Thymus (tissue), 11 donors: ENCODE measurements around the gene LCN2. TPM values are rescaled to one million over a fixed set of nuclear protein-coding genes. Genes with fewer than 3 reads are reported as not detected.
"Not testable (repeated sequence)": the region's sequence is repeated elsewhere in the genome, so short reads cannot be mapped to it uniquely, and the experiment has no call there.

Experiments
- DNase-seq, 9 donors: peaks; one replicate each; pipeline ENCODE4 v3.0.0-alpha.2; 2013; ENCODE audit warnings: low spot score in 9 of 9, low read depth in 6 of 9, missing footprints in 1 of 9
- H3K27ac ChIP-seq, 2 donors: one replicate each; pipeline ENCODE4 v1.5.1; 2013; ENCODE audit warnings: control low read depth in 1 of 2, low read depth in 1 of 2, low read length in 1 of 2, mild to moderate bottlenecking in 1 of 2, moderate library complexity in 1 of 2
- H3K27me3 ChIP-seq, 2 donors: one replicate each; pipeline ENCODE4 v1.5.1; 2013; ENCODE audit warnings: low read length in 1 of 2; ENCODE audit not compliant: control insufficient read depth in 2 of 2, insufficient read depth in 1 of 2
- H3K36me3 ChIP-seq, 2 donors: one replicate each; pipeline ENCODE4 v1.5.1; 2013; ENCODE audit warnings: low read length in 1 of 2, mild to moderate bottlenecking in 1 of 2, moderate library complexity in 1 of 2; ENCODE audit not compliant: control insufficient read depth in 2 of 2, insufficient read depth in 2 of 2
- H3K4me1 ChIP-seq, 2 donors: one replicate each; pipeline ENCODE4 v1.5.1; 2013; ENCODE audit warnings: low read length in 2 of 2; ENCODE audit not compliant: control insufficient read depth in 2 of 2, insufficient read depth in 2 of 2
- H3K4me3 ChIP-seq, 2 donors: one replicate each; pipeline ENCODE4 v1.5.1; 2013; ENCODE audit warnings: low read length in 2 of 2, control low read depth in 1 of 2, mild to moderate bottlenecking in 1 of 2
- H3K9me3 ChIP-seq, 2 donors: one replicate each; pipeline ENCODE4 v1.5.1; 2013; ENCODE audit warnings: low read length in 1 of 2, mild to moderate bottlenecking in 1 of 2; ENCODE audit not compliant: control insufficient read depth in 2 of 2, insufficient read depth in 1 of 2
- WGBS: extraction: QIAGEN DNeasy Blood & Tissue Kit; methylation state at CpG from one replicate; pipeline ENCODE4 v1.1.7; 2013; 5-methylcytosine and 5-hydroxymethylcytosine counted together
- polyA plus RNA-seq: library from polyadenylated mRNA; stranded (reverse); fragments of 200-250 nt; gene quantifications from one replicate; pipeline ENCODE4 v1.2.3, GENCODE V29; 2013
- total RNA-seq: library from RNA; stranded (reverse); fragments of 120-200 nt; gene quantifications from one replicate; pipeline ENCODE4 v1.2.4, GENCODE V29; 2013
- donor health status: healthy.

LCN2 gene
- total and polyA plus RNA-seq, 2 donors = 3.4 to 31.9 TPM

DNA sequence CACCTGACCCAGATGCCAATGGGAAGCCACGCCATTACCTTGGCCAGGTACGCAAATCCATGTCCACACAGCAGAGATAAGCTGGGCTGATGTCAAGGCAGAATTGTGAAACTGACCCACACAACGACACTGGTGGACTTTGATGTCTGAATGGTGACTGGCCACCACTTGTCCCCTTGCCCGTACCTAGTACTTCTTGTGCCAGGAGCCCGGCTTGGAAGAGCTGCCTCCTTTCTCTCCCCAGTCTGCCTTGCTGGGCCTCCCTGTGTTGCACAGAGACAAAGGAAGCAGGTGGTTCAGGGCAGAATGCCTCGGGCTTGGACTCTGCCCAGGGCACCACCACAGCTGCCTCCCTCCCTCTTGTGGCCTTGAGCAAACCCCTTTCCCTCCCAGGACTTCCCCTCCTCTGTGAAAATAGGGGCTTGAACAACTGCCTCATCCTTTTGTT, 45.1 kb upstream of the LCN2 start:
- H3K36me3 ChIP-seq = peaks cover 61 to 83% of the 10 kb centered on the region in 2 donors
- peaks cover 47 to 80% of the 10 kb centered on the region in 2 donors for H3K4me1 ChIP-seq
- peaks cover 0 to 5% of the 10 kb centered on the region in 2 donors for H3K9me3 ChIP-seq
- 46% methylated on average over 6 of the region's 6 CpGs for WGBS
- peak overlapping the region; percentile 38 to 89 for H3K27ac ChIP-seq
- H3K27me3 ChIP-seq = no peaks in the 10 kb centered on the region
- peak overlapping the region in 1 of 2 donors; percentile 16 for H3K4me3 ChIP-seq
- peak in 1 of 9 donors; percentile 60 for DNase-seq

DNA sequence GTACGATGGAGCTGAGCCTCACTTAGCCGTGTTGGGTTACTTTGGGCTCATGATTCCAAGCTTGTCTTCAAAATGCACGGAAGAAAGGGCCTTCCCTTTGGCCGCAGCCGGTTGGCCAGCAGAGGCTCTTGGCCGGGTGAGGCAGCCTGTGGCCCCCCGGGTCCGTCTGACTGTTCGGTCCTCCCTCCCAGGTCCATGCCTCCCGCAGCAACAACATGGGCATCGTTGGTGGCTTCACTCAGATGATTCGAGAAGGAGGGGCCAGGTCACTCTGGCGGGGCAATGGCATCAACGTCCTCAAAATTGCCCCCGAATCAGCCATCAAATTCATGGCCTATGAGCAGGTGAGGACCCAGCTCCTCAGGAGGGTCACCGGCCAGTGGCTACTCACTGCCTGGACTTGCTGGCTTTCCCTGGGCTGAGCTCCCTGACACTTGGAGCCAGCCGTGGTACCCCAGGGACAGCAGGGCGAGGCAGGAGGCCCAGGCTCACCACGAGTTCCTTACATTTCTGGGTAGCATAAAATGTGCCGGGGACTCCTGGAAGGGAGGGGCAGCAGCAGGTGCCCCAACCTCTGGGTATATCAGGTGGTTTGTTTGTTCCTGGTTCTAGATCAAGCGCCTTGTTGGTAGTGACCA, 43.6 kb upstream of the LCN2 start:
- Histone ChIP-seq H3K36me3 (peaks cover 63 to 87% of the 10 kb centered on the region in 2 donors), H3K4me1 (peaks cover 34 to 67% of the 10 kb centered on the region in 2 donors), H3K9me3 (peaks cover 0 to 5% of the 10 kb centered on the region in 2 donors), H3K27ac (peak overlapping the region; percentile 7 to 26), H3K4me3 (no peak overlapping the region), H3K27me3 (no peaks in the 10 kb centered on the region)
- WGBS = 90% methylated on average over 21 of the region's 21 CpGs
- no peak for DNase-seq

DNA sequence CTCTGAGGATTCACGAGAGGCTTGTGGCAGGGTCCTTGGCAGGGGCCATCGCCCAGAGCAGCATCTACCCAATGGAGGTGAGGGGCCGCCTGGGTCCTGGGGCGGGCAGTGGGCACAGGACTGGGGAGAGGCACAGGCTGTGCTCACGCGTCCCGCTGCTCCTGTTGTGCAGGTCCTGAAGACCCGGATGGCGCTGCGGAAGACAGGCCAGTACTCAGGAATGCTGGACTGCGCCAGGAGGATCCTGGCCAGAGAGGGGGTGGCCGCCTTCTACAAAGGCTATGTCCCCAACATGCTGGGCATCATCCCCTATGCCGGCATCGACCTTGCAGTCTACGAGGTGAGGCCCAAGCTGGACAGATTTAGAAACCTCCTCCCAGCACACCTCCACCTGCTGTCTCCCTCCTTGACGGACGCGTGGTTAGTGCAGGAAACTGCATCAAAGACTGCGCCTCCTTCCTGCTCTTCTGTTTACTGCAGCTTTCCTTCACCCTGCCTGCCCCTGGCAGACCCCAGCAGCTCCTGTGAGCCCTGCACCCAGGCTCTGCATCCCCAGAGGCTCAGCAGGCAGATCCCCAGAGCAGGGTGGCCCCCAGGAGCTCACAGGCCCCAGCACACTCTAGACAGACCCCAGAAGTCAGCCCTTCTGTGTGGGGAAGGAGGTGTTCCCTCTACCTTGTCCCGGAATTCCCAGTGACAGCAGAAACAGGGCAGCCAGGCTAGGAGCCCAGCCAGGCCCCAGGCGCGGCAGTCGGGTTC, 42.9 kb upstream of the LCN2 start:
- Histone ChIP-seq H3K4me3 (no peak overlapping the region), H3K9me3 (peaks cover 0 to 5% of the 10 kb centered on the region in 2 donors), H3K36me3 (peaks cover 56 to 85% of the 10 kb centered on the region in 2 donors), H3K27ac (peak overlapping the region; percentile 26 to 75), H3K27me3 (no peaks in the 10 kb centered on the region), H3K4me1 (peaks cover 34 to 65% of the 10 kb centered on the region in 2 donors)
- DNase-seq = peak in 2 of 9 donors; percentile 47 to 63
- WGBS = 77% methylated on average over 23 of the region's 23 CpGs

DNA sequence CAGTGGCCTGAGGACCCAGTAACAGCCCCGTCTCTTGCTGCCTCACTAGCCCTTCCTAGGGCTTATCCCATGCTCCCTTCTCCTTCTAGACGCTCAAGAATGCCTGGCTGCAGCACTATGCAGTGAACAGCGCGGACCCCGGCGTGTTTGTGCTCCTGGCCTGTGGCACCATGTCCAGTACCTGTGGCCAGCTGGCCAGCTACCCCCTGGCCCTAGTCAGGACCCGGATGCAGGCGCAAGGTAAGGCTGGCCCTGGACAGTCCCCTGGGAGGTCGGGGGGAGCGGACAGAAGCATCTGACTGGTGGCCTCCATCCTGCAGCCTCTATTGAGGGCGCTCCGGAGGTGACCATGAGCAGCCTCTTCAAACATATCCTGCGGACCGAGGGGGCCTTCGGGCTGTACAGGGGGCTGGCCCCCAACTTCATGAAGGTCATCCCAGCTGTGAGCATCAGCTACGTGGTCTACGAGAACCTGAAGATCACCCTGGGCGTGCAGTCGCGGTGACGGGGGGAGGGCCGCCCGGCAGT, 42.2 kb upstream of the LCN2 start:
- H3K9me3 ChIP-seq = peaks cover 0 to 5% of the 10 kb centered on the region in 2 donors
- H3K4me1 ChIP-seq = peaks cover 32 to 61% of the 10 kb centered on the region in 2 donors
- H3K4me3 ChIP-seq = no peak overlapping the region
- peaks cover 50 to 78% of the 10 kb centered on the region in 2 donors for H3K36me3 ChIP-seq
- WGBS = 98% methylated on average over 23 of the region's 23 CpGs
- H3K27ac ChIP-seq = peak overlapping the region in 1 of 2 donors; percentile 75
- H3K27me3 ChIP-seq = no peaks in the 10 kb centered on the region
- DNase-seq = no peak

DNA sequence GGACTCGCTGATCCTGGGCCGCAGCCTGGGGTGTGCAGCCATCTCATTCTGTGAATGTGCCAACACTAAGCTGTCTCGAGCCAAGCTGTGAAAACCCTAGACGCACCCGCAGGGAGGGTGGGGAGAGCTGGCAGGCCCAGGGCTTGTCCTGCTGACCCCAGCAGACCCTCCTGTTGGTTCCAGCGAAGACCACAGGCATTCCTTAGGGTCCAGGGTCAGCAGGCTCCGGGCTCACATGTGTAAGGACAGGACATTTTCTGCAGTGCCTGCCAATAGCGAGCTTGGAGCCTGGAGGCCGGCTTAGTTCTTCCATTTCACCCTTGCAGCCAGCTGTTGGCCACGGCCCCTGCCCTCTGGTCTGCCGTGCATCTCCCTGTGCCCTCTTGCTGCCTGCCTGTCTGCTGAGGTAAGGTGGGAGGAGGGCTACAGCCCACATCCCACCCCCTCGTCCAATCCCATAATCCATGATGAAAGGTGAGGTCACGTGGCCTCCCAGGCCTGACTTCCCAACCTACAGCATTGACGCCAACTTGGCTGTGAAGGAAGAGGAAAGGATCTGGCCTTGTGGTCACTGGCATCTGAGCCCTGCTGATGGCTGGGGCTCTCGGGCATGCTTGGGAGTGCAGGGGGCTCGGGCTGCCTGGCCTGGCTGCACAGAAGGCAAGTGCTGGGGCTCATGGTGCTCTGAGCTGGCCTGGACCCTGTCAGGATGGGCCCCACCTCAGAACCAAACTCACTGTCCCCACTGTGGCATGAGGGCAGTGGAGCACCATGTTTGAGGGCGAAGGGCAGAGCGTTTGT, 41.6 kb upstream of the LCN2 start:
- H3K4me1 ChIP-seq = peaks cover 26 to 54% of the 10 kb centered on the region in 2 donors

DNA sequence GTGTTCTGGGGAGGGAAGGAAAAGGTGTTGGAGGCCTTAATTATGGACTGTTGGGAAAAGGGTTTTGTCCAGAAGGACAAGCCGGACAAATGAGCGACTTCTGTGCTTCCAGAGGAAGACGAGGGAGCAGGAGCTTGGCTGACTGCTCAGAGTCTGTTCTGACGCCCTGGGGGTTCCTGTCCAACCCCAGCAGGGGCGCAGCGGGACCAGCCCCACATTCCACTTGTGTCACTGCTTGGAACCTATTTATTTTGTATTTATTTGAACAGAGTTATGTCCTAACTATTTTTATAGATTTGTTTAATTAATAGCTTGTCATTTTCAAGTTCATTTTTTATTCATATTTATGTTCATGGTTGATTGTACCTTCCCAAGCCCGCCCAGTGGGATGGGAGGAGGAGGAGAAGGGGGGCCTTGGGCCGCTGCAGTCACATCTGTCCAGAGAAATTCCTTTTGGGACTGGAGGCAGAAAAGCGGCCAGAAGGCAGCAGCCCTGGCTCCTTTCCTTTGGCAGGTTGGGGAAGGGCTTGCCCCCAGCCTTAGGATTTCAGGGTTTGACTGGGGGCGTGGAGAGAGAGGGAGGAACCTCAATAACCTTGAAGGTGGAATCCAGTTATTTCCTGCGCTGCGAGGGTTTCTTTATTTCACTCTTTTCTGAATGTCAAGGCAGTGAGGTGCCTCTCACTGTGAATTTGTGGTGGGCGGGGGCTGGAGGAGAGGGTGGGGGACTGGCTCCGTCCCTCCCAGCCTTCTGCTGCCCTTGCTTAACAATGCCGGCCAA, 40.8 kb upstream of the LCN2 start:
- no peak overlapping the region for H3K4me3 ChIP-seq
- peaks cover 0 to under 1% of the 10 kb centered on the region in 2 donors for H3K9me3 ChIP-seq
- peaks cover 43 to 71% of the 10 kb centered on the region in 2 donors for H3K36me3 ChIP-seq
- no peak for DNase-seq
- H3K27ac ChIP-seq = no peak overlapping the region
- peaks cover 19 to 46% of the 10 kb centered on the region in 2 donors for H3K4me1 ChIP-seq
- 96% methylated on average over 15 of the region's 15 CpGs for WGBS
- H3K27me3 ChIP-seq = no peaks in the 10 kb centered on the region

More for the DNA sequence above, 41.6 kb upstream of the LCN2 start:
- 95% methylated on average over 18 of the region's 18 CpGs for WGBS
- H3K27ac ChIP-seq = no peak overlapping the region
- no peaks in the 10 kb centered on the region for H3K27me3 ChIP-seq
- no peak for DNase-seq
- no peak overlapping the region for H3K4me3 ChIP-seq
- H3K9me3 ChIP-seq = peaks cover 0 to 2% of the 10 kb centered on the region in 2 donors
- H3K36me3 ChIP-seq = peaks cover 43 to 73% of the 10 kb centered on the region in 2 donors

DNA sequence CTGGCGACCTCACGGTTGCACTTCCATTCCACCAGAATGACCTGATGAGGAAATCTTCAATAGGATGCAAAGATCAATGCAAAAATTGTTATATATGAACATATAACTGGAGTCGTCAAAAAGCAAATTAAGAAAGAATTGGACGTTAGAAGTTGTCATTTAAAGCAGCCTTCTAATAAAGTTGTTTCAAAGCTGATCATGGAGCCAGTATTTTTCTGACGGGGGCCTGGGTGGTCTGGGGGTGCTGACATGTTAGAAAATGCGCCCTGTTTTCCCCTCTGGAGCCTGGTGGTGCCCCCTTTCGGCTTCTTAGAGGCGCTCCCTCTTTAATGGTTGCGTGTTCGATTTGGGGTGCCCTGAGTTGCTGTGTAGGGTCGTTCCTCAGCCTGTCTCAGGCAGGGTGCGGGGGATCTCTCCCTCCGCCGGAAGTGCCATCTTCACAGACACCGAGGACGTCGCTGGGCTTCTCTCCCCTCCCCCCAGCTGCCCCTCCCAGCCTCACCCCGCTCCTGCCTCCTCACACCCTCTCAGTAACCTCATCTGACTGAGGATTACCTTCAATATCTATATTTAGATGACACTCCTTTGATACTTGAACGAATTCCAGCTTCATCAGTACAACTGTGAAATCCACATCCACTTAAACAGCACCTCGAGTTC, 40.1 kb upstream of the LCN2 start:
- WGBS = 90% methylated on average over 20 of the region's 20 CpGs
- H3K27ac ChIP-seq = peak overlapping the region in 1 of 2 donors; percentile 12
- H3K27me3 ChIP-seq = no peaks in the 10 kb centered on the region
- H3K9me3 ChIP-seq = peaks cover 0 to 7% of the 10 kb centered on the region in 2 donors
- no peak overlapping the region for H3K4me3 ChIP-seq
- no peak for DNase-seq
- peaks cover 15 to 39% of the 10 kb centered on the region in 2 donors for H3K4me1 ChIP-seq
- peaks cover 50 to 69% of the 10 kb centered on the region in 2 donors for H3K36me3 ChIP-seq

DNA sequence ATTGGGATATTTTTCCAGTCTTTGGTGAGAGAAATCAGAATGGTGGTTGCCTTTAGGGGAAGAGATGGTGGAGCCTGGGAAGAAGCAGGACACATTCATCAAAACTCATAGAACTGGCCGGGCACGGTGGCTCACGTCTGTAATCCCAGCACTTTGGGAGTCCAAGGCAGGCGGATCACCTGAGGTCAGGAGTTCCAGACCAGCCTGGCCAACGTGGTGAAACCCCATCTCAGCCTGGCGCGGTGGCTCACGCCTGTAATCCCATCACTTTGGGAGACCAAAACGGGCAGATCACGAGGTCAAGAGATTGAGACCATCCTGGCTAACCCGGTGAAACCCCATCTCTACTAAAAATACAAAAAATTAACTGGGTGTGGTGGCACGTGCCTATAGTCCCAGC, 37.5 kb upstream of the LCN2 start:
- H3K36me3 ChIP-seq = peaks cover 45 to 69% of the 10 kb centered on the region in 2 donors
- DNase-seq, H3K4me3 ChIP-seq, H3K27me3 ChIP-seq, H3K27ac ChIP-seq, H3K9me3 ChIP-seq: not testable (repeated sequence)
- peaks cover under 1 to 20% of the 10 kb centered on the region in 2 donors for H3K4me1 ChIP-seq
- WGBS = 92% methylated on average over 12 of the region's 12 CpGs
